Glomerular visceral epithelial cell (primary cell): Measurements from ENCODE around the gene RIN3.

Source experiments
- DNase-seq: peaks from one replicate; pipeline ENCODE4 v3.0.0-alpha.2; 2016; ENCODE audit errors: extremely low spot score

Gene RIN3

DNA sequence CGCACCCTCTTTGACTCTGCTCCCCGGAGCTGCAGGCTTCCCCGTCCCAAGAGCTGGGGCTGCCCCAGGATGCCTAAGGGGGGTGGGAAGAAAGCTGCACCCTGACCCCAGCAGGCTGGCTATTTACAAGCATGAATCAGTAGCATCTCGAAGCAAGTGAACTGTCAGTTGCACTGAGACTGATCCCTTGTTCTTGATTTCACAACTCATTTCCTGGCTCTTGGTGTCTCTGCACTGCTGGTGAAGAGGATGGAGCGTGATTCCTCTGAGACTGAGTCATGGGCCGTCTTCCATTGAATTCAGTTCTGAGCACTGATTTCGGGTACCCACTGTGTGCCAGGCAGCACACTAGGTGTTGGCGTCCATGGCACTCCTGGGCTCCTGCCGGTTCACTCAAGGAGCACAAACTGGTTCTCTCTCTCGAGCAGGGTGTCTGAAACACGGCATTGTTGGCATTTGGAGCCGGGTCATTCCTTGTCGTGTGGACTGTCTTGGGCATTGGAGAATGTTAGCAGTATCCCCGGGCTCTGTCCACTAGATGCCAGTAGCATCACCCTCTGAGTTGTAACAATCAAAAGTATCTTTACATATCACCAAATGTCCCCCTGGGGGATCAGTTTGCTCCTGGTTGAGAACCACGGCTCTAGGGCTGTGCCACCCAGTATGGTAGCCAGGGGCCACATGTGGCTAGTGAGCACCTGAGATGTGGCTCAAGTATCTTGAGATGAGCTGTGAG, 86.9 kb downstream of the RIN3 start:
- peak; percentile 38 for DNase-seq

DNA sequence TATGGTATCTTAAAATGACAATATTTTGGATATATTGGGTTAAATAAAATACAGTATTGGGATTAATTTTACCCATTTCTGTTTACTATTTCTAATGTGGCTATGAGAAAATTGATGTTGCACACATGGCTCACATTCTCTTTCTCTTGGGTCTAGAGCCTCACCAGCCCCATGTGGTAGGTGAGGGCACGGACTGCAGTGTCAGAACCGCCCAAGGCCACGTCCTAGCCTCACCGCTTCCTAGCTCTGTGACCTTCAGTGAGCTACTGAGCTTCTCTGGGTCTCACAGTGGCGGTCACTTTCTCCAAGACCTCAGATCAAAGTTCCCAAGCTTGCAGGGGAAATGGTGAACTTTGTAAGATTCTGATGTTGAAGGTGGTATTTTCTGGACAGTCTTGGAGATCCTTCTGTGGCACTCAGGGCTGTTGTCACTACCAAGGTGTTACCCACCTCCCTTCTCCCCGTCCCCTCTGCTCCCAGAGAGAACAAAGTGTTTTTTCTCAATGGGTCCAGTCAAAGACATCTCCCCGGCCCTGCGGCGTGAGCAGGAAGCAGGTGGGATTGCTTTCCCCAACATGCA, 87.6 kb downstream of the RIN3 start:
- no peak for DNase-seq

DNA sequence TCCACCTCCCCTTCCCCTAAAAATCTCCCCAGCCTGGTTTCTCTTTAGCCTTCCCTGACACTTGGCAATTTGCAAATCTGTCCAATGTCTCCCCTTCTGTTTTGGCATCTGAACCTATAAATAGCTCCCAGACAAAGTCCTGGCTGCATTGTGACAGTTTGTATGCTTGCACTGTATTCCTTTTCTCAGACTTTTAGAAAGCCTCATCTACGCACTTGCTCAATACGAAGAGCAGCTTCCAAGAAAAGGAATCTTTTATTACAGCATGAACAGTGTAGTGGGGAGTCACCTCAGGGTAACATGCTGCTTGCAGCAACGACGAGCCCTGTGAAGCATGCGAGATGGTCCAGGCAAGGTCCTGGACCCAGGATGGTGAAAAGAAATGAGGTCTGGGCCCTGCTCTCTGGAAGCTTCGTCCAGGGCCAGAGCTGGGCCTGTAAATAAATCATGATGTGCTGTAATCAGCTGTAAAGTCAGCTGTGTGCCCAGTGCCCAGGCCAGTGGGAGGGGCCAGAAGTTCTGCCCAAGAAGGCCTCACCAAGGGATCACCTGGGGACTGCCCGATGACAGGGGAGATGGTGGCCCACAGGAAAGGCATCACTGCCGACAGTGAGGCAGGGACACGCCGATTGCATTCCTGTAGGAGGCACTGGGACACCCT, 88.3 kb downstream of the RIN3 start:
- DNase-seq = no peak

DNA sequence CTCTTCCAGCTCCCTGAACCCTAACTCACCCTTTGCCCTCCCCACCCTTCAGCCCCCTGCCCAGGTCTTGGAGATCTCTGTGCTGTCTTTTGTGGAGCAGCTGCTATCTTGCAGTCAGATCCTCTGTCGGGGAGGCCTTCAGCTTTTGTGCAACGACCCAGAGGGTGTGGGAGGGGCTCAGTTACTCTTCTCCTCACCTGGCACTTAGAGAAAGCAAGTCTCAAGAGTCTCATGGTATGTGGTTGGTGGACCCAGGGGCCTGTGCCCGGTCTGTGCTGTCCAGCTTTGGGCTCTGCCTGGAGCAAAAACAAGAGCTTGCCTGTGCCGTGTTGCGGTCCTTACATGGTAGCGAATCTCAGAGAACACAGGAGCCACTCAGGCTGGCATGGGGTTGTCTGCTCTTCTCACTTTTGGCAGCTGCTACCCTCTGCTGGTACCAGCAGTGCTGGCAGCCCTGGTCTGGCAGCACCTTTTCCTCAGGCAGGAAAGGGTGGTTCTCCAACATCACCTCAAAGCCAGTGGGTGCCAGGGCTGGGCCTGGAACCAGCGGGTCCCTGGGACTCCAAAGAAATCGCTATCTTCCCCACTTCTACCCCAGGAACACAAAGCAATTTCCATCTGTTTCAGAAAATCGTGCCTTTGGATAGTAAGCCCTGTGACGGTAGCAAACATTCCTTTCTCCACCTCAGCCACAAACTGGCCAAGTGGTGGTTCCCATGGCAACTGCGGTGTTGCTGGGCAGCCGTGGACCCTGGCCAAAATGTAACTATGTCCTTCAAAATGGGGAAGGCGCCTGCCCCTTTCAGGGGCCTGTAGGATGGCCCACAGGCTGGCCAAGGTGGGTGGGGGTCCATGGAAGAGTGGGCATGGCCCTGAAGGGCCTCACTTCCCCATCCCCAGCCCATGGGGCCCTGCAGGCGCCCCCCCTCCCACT, 90.0 kb downstream of the RIN3 start:
- peak; percentile 91 for DNase-seq

DNA sequence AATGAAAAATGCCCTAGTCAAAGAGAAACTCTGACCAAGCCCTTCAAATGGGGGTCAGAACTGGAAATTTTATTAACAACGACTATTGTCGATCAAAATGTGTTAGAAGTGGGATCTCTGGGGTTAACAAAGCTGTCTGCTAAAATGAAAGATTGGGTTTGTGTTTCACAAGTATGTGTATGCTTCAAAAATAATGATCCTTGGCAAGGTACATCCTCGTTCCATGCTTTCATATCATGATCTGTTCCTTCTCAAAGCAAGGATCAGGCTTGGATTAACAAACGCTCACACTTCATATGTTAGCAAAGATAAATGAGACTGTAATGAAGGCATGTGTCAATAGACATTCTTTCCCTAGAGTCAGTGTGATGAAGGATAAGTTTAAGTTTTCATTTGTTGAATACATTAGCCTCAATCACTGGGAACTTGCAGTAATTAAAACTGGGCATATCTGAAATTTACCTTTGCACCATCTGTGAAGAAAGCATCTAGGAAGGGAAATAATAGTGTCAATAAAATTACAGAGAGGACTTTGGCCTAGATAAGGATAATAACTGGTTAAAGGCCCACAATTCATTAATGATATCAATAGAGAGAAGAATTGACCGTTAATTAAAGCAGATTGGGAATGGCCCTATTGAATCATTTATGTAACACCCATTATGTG, 91.8 kb downstream of the RIN3 start:
- no peak for DNase-seq

DNA sequence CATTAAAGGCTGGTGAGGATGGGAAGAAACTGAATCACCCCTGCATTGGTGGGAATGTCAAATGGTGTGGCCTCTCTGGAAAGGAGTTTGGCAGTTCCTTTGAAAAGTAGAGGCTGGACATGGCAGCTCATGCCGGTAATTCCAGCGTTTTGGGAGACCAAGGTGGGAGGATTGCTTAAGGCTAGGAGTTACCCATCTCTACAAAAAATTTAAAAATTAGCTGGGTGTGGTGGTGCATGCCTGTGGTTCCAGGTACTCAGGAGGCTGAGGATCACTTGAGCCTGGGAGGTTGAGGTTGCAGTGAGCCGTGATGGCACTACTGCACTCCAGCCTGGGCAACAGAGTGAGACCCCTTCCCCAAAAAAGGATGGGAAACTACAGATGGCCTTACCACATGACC, 93.7 kb downstream of the RIN3 start:
- DNase-seq = no peak

DNA sequence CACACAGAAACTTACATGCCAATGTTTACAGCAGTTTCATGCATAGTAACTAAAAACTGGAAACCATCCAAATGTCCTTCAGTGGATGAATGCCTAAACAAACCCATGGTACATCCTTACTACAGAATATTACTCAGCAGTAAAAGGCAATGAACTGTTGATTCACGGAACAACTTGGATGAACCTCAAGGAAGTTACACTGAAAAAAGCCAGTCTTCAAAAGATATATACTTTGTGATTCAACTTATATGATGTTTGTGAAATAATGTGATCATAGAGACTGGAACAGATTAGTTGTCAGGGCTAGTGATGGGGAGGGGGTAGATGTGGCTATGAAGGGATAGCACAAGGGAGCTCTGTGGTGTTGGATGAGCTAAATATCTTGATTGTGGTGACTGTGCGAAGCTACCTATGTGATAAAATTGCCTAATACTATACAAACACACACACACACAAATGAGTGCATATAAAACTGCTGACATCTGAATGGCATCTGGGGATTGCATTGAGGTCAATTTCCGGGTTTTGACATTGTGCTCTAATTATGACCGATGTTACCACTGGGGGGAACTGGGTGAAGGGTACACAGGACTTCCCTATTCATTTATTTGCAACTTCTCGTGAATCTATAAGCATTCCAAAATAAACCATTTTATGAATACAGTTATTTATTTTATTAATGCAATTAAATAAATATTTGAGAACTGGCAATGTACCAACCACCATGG, 94.3 kb downstream of the RIN3 start:
- DNase-seq = peak; percentile 43

DNA sequence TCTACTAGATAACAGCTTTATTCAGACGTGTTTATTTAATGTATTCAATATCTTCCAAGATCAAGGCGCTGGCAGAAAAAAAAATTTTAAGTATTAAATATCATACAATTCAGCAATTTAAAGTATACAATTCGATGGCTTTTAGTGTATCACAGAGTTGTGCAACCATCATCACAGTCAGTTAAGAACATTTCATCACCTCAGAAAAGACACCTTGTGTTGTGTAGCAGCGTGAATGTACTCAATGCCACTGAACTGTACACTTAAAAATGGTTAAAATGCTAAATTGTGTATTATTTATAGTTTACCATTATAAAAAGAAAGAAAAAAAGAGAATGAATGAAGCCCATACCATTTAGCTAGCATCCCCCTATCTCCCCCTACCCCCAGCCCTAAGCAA, 96.4 kb downstream of the RIN3 start:
- no peak for DNase-seq

DNA sequence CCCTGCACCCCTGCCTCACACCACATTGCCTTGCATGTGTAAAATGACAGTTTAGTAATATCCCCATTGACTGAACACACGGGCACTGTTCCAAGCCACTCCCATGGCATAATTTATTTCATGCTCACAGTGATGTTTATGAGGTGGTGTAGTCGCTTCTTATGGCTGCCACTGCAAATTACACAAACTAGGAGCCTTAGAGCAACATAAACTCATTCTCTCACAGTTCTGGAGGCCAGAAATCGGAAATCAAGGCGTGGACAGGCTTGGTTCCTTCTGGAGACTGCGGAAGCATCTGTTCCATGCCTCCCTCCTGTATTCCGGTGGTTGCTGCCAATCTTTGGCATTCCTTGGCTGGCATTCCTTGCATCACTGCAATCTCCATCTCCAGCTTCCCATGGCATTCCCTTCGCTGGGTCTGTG, 97.3 kb downstream of the RIN3 start:
- DNase-seq = no peak

DNA sequence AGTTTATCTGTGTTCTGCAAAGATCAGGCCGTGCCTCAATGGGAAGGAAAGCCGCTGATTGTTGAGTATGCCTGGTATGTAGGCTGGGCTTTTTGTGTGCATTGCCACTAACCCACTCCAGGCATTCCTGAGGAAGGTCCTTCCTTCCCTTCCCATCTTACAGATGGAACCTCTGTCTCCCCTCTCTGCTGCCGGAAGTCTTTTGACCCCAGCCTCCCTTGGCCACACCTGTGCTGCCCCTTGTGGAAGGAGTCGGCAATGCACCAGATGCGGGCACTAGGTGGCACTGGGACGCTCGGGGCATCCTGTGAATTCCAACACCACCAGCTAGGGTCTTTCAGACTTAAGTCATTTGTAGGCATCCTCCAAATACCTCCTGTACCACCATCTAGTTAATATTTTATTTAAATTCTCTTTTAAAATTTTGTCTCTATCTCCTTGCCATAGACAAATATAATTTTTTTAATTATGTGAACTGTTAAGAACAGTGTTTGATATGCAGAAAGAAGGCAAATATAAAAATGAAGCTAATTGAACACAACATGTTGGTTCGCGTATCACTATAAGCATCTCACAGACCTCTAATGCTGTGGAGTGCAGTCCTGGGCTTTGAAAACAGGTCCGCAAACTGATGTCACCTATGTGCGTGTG, 99.6 kb downstream of the RIN3 start:
- peak; percentile 23 for DNase-seq

DNA sequence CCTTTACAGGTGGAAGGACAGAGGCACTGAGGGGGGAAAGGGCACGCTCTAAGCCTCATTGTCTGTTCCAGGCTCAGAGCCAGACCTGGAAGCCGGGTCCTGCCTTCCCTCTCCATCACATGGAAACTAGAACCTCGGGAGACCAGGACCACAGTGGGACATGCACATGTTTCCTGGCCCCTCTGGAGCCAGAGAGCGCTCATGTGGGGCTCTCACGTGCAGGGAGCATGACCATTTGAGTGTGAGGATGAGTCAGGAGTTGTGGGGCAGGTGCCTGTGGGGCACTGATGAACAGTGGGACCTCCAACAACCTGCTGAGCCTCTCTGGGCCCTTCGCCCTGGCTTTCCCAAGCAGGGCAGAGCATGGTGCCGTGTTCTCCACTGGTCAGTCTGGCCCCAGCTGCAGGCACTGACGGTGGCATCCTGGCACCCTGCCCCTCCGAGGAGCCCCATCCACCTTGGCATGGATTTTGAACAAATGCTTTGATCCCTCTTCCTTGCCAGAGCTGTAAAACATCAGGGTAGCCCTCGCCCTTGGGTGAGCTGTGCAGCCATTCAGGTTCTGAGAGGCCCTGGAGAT, 100.2 kb downstream of the RIN3 start:
- peak; percentile 15 for DNase-seq

DNA sequence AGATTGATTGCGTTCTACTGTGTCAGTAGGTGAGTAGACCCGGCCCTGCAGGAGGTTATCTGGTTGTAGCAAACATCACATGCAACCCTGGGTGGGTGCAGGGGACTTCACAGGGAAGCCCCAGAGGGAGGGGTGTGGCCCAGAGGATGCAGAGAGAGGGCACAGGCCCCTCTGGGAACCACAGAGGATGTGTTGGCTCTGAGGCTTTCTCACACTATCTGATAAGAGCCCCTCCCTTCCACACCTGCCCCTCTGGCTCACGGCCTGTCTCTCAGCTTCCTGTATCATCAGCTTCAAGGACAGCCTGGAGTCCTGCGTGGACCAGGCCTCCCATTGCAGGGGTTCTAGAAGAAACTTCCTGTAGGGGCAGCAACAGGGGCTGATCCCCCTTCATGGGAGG, 101.9 kb downstream of the RIN3 start:
- no peak for DNase-seq

DNA sequence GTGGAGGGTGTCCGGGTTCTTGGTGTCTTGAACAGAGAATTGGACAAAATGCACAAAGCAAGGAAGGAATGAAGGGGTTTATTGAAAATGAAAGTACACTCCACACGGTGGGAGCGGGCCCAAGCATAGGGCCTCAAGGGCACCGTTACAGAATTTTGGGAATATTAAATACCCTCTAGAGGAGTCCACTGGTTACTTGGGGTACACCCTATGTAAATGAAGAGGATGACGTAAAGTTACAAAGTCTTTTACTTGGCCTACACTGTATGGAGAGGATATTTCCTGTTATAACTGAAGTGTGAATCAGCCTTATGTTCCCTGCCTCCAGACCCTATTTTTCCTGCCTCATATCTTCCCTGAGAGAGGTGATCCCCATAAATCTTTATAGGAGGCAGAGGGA, 102.6 kb downstream of the RIN3 start:
- no peak for DNase-seq

DNA sequence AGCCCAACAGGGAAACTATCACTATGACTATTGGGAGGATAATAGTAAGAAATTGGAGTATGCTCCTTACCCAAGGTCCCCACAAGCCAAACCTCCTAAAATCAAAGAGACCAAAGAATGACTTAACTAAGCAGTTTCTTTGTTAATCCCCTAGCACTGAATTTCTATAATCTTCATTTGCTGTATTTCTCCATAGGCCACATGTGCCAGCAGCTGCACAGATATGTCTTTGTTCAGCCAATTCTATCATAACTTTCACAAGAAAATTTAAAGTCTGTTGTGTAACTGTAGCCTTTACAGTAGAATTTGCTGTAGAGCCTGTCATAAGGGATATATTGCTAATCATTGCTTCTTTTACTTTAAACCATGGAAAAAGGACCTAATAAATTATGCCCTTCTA, 104.0 kb downstream of the RIN3 start:
- DNase-seq = no peak

DNA sequence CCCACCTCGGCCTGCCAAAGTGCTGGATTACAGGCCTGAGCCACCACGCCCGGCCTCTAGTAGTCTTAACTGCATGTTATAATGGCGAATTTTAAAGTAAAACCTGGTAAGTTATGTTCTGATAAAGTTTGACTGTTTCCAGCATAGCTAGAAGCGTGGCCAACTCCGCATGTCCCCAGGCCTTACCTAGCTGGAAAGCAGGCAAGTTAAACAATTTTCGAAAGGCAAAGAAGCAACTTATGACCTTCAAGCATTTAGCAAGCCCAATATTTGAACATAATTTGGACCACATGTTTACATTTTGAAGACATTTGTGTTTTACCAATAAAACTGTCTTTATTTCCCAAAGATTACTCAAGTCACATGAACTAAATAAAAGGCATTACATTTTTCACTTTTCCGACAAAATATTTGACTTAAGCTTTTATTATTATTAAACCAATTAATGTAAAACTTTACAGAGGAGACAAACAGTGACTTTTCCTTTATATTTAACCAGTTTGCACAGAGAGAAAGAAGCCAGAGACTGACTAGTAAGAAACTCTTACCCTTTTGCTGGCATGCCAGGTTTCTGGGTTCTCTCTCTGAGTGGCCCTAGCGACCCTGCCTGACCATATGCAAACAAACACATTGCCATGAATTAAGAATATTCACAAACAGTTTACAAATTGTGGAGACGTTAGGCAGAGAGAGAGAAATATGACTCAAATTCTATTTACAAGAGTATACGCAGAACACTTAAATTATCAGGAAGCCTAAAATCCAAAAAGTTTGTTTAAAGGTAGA, 106.3 kb downstream of the RIN3 start:
- no peak for DNase-seq

DNA sequence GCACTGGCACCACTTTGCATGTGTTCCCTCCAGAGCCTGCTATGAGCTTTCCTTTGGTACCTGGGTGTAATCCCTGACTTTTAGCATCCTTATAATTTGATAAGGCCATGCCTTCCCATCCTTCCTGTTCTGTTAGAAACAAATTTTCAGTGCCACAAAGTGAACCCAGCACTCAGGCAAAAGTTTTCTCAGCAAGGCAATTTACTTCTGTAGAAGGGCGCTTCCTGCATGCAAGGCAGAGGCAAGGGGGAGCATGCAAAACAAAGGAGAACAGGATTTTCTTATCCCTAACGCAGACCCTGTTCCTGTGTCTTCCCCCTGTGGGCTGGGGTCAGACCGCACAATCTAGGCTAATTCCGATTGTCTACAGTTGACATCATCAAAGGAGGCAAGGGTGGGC, 108.7 kb downstream of the RIN3 start:
- no peak for DNase-seq

DNA sequence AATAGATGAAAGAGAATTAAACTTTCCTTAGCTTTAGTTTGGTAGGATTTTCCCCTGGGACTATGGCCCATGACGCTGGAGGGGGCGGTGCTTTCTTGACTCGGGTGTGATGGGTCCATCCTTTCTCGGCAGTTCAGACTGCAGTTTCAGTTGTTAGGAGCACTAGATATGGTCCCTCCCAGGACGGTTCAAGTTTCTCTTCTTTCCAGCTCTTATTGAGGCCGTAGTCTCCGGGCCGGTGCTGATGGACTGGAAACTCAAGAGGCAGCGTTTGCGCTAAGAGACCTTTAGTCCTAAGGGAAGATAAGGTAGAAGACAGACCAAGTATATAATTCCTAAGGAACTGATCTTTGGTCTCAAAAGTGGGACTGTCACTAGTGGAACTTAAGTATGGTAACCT, 111.2 kb downstream of the RIN3 start:
- no peak for DNase-seq

DNA sequence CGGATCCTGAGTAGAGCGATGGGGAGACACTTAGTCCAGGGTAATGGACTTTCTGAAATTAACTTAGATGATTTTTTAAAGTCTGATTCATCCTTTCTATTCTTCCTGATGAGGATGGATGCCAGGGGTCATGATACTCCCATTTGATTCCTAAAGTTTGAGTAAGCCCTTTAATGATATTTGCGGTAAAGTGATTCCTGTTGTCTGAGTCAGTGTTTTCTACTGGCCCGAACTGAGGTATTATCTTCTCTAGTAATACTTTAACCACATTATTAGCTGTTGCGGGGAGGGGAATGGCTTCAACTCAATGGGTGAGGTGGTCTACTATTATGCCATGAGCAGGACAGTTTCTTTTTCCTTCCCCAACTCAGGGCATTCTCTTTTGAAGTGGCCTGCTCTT, 111.6 kb downstream of the RIN3 start:
- peak; percentile 86 for DNase-seq

DNA sequence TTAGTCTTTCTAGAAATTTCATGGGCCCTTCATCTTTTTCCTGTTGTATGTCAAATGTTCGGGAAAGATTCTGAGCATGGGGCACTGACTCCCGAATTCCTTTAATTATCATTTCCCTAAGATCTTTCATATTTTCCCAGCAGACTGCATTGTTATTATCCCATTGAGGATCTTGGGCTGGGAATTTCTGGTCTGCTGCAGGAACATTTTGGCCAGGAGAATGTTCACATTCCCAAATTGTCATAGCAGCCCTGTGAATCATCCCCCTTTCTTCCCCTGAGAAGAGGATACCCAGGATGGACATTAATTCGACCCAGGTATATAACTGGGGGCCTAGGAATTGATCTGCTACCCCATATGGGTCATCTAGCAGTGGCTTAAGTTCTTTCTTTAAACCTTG, 112.5 kb downstream of the RIN3 start:
- DNase-seq = no peak
